ENCODE measurements around the gene SPOP.

SPOP gene

GRCh38 chr17:49583889-49584288 lies 94.0 kb downstream of the SPOP start:
- no peak for DNase-seq (ENCODE audit: low read depth)

- no peak for DNase-seq (ENCODE audit: low read depth)
These were observed 94.7 kb downstream of the SPOP start for GRCh38 chr17:49583226-49583625.

- no peak for DNase-seq (ENCODE audit: low read depth)
These were observed 95.1 kb downstream of the SPOP start for GRCh38 chr17:49582789-49583188.

GRCh38 chr17:49582055-49582722 lies 95.7 kb downstream of the SPOP start:
- no peak for DNase-seq (ENCODE audit: low read depth)

- no peak for DNase-seq (ENCODE audit: low read depth)
These were observed 96.3 kb downstream of the SPOP start for GRCh38 chr17:49581648-49581998.

- no peak for DNase-seq (ENCODE audit: low read depth)
These were observed 96.8 kb downstream of the SPOP start for GRCh38 chr17:49580981-49581647.

GRCh38 chr17:49580055-49580721 lies 97.7 kb downstream of the SPOP start:
- no peak for DNase-seq (ENCODE audit: low read depth)

- no peak for DNase-seq (ENCODE audit: low read depth)
These were observed 98.4 kb downstream of the SPOP start for GRCh38 chr17:49579522-49579921.

- no peak for DNase-seq (ENCODE audit: low read depth)
These were observed 98.9 kb downstream of the SPOP start for GRCh38 chr17:49578952-49579500.

GRCh38 chr17:49578414-49578813 lies 99.5 kb downstream of the SPOP start:
- no peak for DNase-seq (ENCODE audit: low read depth)

GRCh38 chr17:49577963-49578362 lies 99.9 kb downstream of the SPOP start:
- no peak for DNase-seq (ENCODE audit: low read depth)

- DNase-seq (ENCODE audit: low read depth): no peak
These were observed 100.3 kb downstream of the SPOP start for GRCh38 chr17:49577650-49577934.

- DNase-seq (ENCODE audit: low read depth): no peak
These were observed 100.8 kb downstream of the SPOP start for GRCh38 chr17:49576917-49577649.

GRCh38 chr17:49576088-49576916 lies 101.6 kb downstream of the SPOP start:
- no peak for DNase-seq (ENCODE audit: low read depth)

GRCh38 chr17:49575679-49576087 lies 102.2 kb downstream of the SPOP start, which contains the start of gene NXPH3:
Gene NXPH3 (plus strand): TSS chr17:49575871. CDS start chr17:49576220, 349 bp downstream.
- peak; percentile 34 for DNase-seq (ENCODE audit: low read depth)

- no peak for DNase-seq (ENCODE audit: low read depth)
These were observed 102.8 kb downstream of the SPOP start for GRCh38 chr17:49574945-49575678.

- DNase-seq (ENCODE audit: low read depth): no peak
These were observed 103.5 kb downstream of the SPOP start for GRCh38 chr17:49574323-49574781.

GRCh38 chr17:49573510-49574322 lies 104.2 kb downstream of the SPOP start:
- no peak for DNase-seq (ENCODE audit: low read depth)

GRCh38 chr17:49572806-49573420 lies 105.0 kb downstream of the SPOP start:
- DNase-seq (ENCODE audit: low read depth): no peak
